GM19099 (cell line): ENCODE data around the gene PLXNA3.

Experiments used
- POLR2A ChIP-seq: IDR thresholded peaks from 3 replicates; pipeline ENCODE4 v1.6.1; 2011; ENCODE audit warnings: low read depth; ENCODE audit not compliant: insufficient read length; ENCODE audit errors: extremely low read depth

The PLXNA3 gene

DNA sequence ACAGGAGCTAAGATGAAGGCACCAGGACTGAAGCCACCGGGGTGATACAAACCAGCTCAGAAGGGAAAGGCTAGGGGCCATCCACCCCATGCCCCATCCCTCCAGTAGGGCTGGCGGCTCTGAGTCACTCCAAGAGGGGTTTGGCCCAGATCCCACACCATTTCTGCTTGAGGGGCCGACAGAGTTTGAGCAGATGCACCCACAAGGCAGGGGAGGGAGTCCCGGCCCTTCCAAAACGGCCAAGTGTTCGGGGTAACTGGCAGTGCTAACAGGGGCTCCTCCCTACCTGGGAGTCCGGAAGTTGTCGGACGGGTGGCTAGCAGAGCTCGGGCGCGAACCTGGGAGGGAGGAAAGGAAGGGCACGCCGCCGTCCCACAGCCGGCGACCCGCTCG is 31.9 kb downstream of the PLXNA3 start:
- TF ChIP-seq POLR2A = no peak

DNA sequence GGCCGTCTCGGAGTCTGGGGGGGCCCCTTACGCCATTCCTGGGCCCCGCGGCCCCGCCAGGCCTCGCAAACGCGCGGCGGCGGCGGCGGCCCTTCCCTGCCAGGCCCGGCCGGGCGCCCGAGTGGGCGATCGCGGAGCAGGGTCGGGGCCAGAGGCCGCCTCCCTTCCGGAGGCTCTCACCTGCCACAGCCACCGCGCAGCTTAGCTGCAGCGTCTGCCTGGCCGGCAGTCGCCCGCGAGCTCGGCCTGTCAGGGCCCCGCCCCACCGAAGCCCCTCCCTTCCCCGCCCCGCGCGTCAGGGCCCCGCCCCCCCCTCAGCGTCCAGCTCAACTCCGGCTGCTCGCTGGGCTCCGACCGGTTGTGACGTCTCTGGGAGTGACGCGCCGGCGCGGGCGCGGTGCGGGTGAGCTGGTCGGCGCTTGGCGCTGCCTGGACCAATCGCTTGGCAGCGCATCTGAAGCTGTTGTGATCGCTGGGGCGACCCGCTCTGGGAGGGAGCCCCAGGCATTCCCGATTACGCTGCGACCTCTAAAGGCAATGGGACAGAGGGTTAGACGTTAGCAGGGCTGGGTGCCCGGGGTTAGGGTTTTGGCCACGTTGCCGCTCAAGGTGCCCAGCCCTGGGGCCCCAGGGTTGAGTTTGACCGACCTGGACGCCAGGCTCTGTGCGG is 32.5 kb downstream of the PLXNA3 start, which contains the start of gene SLC10A3:
SLC10A3 (minus strand) TSS at position 216 of the 670 bp plus-strand sequence. CDS start 1,689 bp downstream, outside the sequence.
- TF ChIP-seq POLR2A = peak; percentile 96

GRCh38 chrX:154494715-154495114 is 36.6 kb downstream of the PLXNA3 start:
- TF ChIP-seq POLR2A = no peak

DNA sequence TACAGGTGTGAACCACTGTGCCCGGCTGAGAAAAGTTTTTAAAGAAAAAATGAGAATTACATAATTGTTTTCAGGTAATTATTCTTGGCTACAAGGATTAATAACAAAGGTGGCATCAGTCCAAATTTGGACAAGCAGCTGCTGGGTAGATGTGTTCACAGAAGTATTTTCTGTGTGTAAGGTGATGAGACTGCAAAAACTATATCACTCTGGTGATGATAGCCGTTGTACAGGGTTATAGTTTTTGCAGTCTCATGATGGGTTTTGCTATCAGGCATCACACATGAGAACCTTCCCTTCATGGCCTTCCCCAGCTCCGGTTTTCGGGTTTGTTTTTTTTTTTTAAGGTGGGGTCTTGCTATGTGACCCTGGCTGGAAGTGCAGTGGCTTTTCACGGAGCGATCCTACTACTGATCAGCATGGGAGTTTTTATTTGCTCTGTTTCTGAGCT is 37.4 kb downstream of the PLXNA3 start:
- no peak for TF ChIP-seq POLR2A

DNA sequence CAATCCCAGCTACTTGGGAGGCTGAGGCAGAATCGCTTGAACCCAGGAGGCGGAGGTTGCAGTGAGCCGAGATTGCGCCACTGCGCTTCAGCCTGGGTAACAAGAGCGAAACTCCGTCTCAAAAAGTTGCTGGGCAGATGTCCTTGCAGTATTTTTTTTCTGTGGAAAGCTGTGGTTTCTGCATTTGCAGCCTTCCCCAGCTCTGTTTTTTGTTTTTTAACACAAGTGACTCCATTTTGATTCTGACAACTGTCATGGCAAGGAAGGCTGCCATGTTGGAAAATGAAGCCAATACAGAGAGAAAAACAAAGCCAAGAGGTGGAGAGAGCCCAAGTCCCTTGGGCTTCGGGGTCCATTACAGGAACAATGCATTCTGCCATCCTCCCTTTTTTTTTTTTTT is 44.0 kb downstream of the PLXNA3 start:
- TF ChIP-seq POLR2A = no peak

- TF ChIP-seq POLR2A = no peak
Observed at GRCh38 chrX:154502989-154503388, 44.9 kb downstream of the PLXNA3 start.

GRCh38 chrX:154505734-154506133 is 47.7 kb downstream of the PLXNA3 start:
- no peak for TF ChIP-seq POLR2A

GRCh38 chrX:154506483-154507332 is 48.6 kb downstream of the PLXNA3 start:
- no peak for TF ChIP-seq POLR2A

DNA sequence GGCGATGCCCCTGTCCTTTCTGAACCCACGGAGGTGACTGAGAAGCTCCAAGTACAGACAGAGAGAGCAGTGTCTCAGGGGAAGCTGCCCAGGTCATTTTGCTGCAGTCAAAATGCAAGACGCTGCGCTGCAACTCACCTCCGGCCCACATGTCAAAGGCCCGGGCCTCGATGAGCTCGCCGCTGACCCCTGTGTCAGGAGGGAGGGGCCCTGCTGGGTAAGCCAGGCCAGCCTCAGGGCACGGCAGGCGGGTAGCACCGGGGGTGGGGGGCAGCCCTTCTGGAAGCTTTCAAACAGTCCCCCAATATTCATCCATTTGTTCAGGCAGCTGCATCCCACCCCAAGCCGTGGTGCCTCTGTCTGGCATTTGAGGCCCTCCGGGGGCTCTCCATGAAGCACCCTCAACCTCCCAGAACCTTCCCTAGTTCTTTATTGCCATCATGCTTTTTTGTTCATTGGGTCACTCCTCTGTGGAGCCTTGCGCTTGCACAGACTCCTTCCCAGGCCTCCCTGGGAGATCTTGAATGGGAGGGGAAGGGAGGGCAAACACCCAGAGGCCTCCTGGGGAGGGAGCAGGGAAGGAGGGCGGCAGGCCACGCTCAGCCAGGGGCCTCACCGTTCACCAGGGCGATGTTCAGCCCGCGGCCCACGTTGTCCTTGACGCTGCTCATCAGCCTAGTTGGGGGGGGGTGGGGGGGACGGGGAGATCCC is 49.7 kb downstream of the PLXNA3 start:
- no peak for TF ChIP-seq POLR2A

- no peak for TF ChIP-seq POLR2A
Observed at GRCh38 chrX:154508384-154508745, 50.3 kb downstream of the PLXNA3 start.

- no peak for TF ChIP-seq POLR2A
Observed at GRCh38 chrX:154509455-154509854, 51.4 kb downstream of the PLXNA3 start.

- TF ChIP-seq POLR2A = no peak
Observed at GRCh38 chrX:154511761-154512160, 53.7 kb downstream of the PLXNA3 start.

- TF ChIP-seq POLR2A = no peak
Observed at GRCh38 chrX:154512879-154513553, 54.9 kb downstream of the PLXNA3 start.

DNA sequence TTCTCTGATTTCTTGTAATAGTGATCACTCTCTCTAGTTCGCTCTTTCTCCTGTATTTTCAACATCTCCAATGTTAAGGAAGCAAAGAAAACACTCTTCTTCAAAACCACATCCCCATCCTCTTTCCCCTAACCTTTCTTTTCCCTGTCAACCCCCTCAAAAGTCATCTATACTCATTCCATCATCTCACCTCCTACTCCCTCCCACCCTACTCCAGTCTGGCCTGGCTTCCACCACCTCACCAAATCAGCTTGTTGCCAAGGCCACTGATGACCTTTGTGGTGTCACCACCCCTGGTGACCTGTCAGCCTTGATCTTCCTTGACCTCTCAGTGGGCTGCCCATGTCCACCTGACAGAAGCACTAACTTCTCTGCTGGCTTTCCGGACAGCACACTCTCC is 55.6 kb downstream of the PLXNA3 start:
- TF ChIP-seq POLR2A = no peak

- TF ChIP-seq POLR2A = peak; percentile 34
Observed at GRCh38 chrX:154515090-154515965, 57.2 kb downstream of the PLXNA3 start.
